ENCODE measurements around the gene DIAPH3. TPM values are rescaled to one million over a fixed set of nuclear protein-coding genes. Genes with fewer than 3 reads are reported as not detected.

Gene DIAPH3
- total and polyA plus RNA-seq, 2 of the 8 experiments (the other 6 are each of a cell fraction or from before 2014, with no cell fraction given), result 8.0 to 30.8 TPM

- CTCF ChIA-PET (ENCODE audit: partially characterized antibody), result no interaction called here
- H3K56ac ChIP-seq (replicated peaks; ENCODE audit: insufficient read length, low read depth, low read length), result no peak overlapping the region
- H3K4me2 ChIP-seq (ENCODE audit: insufficient read depth in 1 of 2, low read depth in 2 of 2, low read length in 2 of 2), result no peak overlapping the region
- H3K18ac ChIP-seq (ENCODE audit: extremely low read depth, low read length), result no peak overlapping the region
- H3K9me3 ChIP-seq (ENCODE audit: insufficient read depth in 2 of 2, low read depth in 1 of 2, low read length in 1 of 2), result no peaks in the 10 kb centered on the region
- no peaks in the 10 kb centered on the region for H3K23me2 ChIP-seq (ENCODE audit: low read depth, low read length)
- no peak overlapping the region for H2BK15ac ChIP-seq (ENCODE audit: low read length)
- DNase-seq (ENCODE audit: low read depth in 1 of 2, low spot score in 2 of 2), result no peak
- H3K4me3 ChIP-seq (ENCODE audit: extremely low read depth in 1 of 4, insufficient read depth in 2 of 4, low read depth in 3 of 4, low read length in 4 of 4), result no peak overlapping the region
- no peak overlapping the region for H2AFZ ChIP-seq (ENCODE audit: low read length)
- H2BK5ac ChIP-seq (ENCODE audit: low read depth, low read length), result no peak overlapping the region
- 88% methylated on average over 1 of the region's 1 CpG; no CpG with 5 or more reads in 1 of the 2 experiments for WGBS, 2 experiments (ENCODE audit: extremely low coverage in 1 of 2, insufficient coverage in 1 of 2, insufficient read length in 1 of 2, insufficient replicate concordance in 2 of 2, low coverage in 1 of 2, low lambda C conversion rate in 2 of 2, missing lambda C conversion rate in 1 of 2)
- no peak overlapping the region for H2AK5ac ChIP-seq (ENCODE audit: low read depth, low read length)
- H3K14ac ChIP-seq (ENCODE audit: insufficient read length), result no peak overlapping the region
- no peak overlapping the region for H4K5ac ChIP-seq (ENCODE audit: insufficient read length, low read depth, low read length)
- POLR2A ChIA-PET (ENCODE audit: partially characterized antibody), result no interaction called here
- no peak for FAIRE-seq
- H3K9ac ChIP-seq (replicated peaks in 1 of 4; ENCODE audit: extremely low read depth in 1 of 4, low read depth in 3 of 4, low read length in 3 of 4), result no peak overlapping the region
- H3K23ac ChIP-seq (ENCODE audit: insufficient read length), result no peak overlapping the region
- no peak overlapping the region for H2BK120ac ChIP-seq (replicated peaks; ENCODE audit: low read depth, low read length)
- no peaks in the 10 kb centered on the region; a peak in 1 of 8 replicates for H3K36me3 ChIP-seq (ENCODE audit: control insufficient read depth in 2 of 4, insufficient read depth in 4 of 4, low read length in 3 of 4)
- no peaks in the 10 kb centered on the region; the same call in 1 of the 2 replicates for H3K79me1 ChIP-seq (ENCODE audit: low read depth, low read length)
- H4K8ac ChIP-seq (ENCODE audit: extremely low read depth, insufficient read depth, low read length), result no peak overlapping the region
- H3K27ac ChIP-seq (ENCODE audit: low read depth, low read length), result no peak overlapping the region
- peaks cover 0 to 3% of the 10 kb centered on the region in 2 experiments for H4K20me1 ChIP-seq (replicated peaks in 1 of 2; ENCODE audit: control insufficient read depth in 1 of 2, insufficient read depth in 2 of 2, low read length in 2 of 2)
- peaks cover 0 to 2% (median 0%) of the 10 kb centered on the region in 4 experiments; a peak in 1 of 7 replicates for H3K4me1 ChIP-seq (replicated peaks in 1 of 4; ENCODE audit: control insufficient read depth in 3 of 4, insufficient read depth in 4 of 4, low read length in 3 of 4)
- no peak for TF ChIP-seq TAF1 (IDR thresholded peaks at IDR 0.05; ENCODE audit: low read depth, low read length)
- no peak for TF ChIP-seq CREB1 (IDR thresholded peaks at IDR 0.05)
- TF ChIP-seq CEBPB (IDR thresholded peaks at IDR 0.05; ENCODE audit: low read depth, low read length), result no peak
- no peak for TF ChIP-seq NRF1 (IDR thresholded peaks at IDR 0.05; ENCODE audit: low read depth, low read length)
- TF ChIP-seq BACH1 (IDR thresholded peaks at IDR 0.05; ENCODE audit: low read length), result no peak
- TF ChIP-seq SP1 (IDR thresholded peaks at IDR 0.05; ENCODE audit: low read depth, low read length), result no peak
- no peak for TF ChIP-seq CBX5 (IDR thresholded peaks at IDR 0.05; ENCODE audit: low read depth, low read length)
- TF ChIP-seq CHD1 (IDR thresholded peaks at IDR 0.05; ENCODE audit: low read depth, low read length), result no peak
- TF ChIP-seq ATF2 (IDR thresholded peaks at IDR 0.05; ENCODE audit: low read length), result no peak
- no peak overlapping the region for H2BK12ac ChIP-seq (ENCODE audit: low read depth, low read length)
- H4K91ac ChIP-seq (replicated peaks; ENCODE audit: insufficient read length, low read length), result no peak overlapping the region
- no peaks in the 10 kb centered on the region for H3K79me2 ChIP-seq (ENCODE audit: control insufficient read depth in 1 of 2, insufficient read depth in 2 of 2, low read length in 2 of 2)
- no peak overlapping the region for H2BK20ac ChIP-seq (ENCODE audit: low read length)
- no peak overlapping the region for H3K4ac ChIP-seq (replicated peaks; ENCODE audit: insufficient read length, low read depth, low read length)
- H3K27me3 ChIP-seq (replicated peaks in 1 of 4; ENCODE audit: control insufficient read depth in 3 of 4, extremely low read depth in 1 of 4, insufficient read depth in 3 of 4, low read length in 3 of 4), result no peaks in the 10 kb centered on the region
These were observed 130.9 kb downstream of the DIAPH3 start for GRCh38 chr13:60032851-60033250.

All from H1 (cell line).